Activated CD4-positive, alpha-beta memory T cell treated with anti-CD3 and anti-CD28 coated beads for 36 hours (primary cell): ENCODE data around the gene TEK. TPM values are rescaled to one million over a fixed set of nuclear protein-coding genes. Genes with fewer than 3 reads are reported as not detected.

ENCODE experiments used
- CTCF ChIA-PET: fragments of 350-600 bp; sonication (Branson Sonifier 250); formaldehyde crosslinking; loops from one replicate; lab custom pipeline; 2021; ENCODE audit warnings: antibody characterized with exemption, inconsistent platforms; lab: Charles Lee
- POLR2A ChIA-PET: fragments of 350-600 bp; sonication (Branson Sonifier 250); formaldehyde crosslinking; loops from one replicate; lab custom pipeline; 2021; ENCODE audit warnings: antibody characterized with exemption; lab: Charles Lee
- DNase-seq: peaks from one replicate; pipeline ENCODE4 v3.0.0-alpha.2; 2020
- H3K27ac Mint-ChIP-seq: one replicate; pipeline ENCODE4 v1.8.0; 2021; ENCODE audit warnings: mixed read lengths
- H3K27me3 Mint-ChIP-seq: one replicate; pipeline ENCODE4 v1.8.0; 2021; ENCODE audit warnings: mixed read lengths
- H3K36me3 Mint-ChIP-seq: one replicate; pipeline ENCODE4 v1.8.0; 2021; ENCODE audit warnings: mixed read lengths
- H3K4me1 Mint-ChIP-seq: one replicate; pipeline ENCODE4 v1.8.0; 2021; ENCODE audit warnings: low read depth, mixed read lengths
- H3K4me3 Mint-ChIP-seq: one replicate; pipeline ENCODE4 v1.8.0; 2021; ENCODE audit warnings: mild to moderate bottlenecking, mixed read lengths
- H3K9me3 Mint-ChIP-seq: one replicate; pipeline ENCODE4 v1.8.0; 2021; ENCODE audit warnings: mixed read lengths
- intact Hi-C: fragments of 100-400 bp; cut with micrococcal nuclease; formaldehyde crosslinking; loops from one replicate; pipeline ENCODE4 v1.15.1; 2023
- total RNA-seq, 2 experiments: library from RNA; stranded (reverse); gene quantifications; one replicate each; pipeline ENCODE4 v1.2.3, GENCODE V29; 2021

TEK gene
- total RNA-seq: not detected

DNA sequence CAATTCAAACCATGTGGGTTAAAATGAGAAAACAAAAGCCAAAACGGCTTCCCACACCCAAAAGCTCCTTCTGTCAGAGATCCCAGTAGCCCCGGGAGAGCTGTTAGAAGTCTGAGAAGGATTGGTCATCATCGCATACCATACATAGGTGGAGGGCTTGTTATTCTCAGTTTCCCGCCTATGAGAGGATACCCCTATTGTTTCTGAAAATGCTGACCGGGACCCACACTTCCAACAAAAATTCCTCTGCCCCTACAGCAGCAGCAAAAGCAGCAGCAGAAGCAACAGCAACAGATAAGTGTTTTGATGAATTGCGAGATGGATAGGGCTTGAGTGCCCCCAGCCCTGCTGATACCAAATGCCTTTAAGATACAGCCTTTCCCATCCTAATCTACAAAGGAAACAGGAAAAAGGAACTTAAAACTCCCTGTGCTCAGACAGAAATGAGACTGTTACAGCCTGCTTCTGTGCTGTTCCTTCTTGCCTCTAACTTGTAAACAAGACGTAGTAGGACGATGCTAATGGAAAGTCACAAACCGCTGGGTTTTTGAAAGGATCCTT lies at the start of gene TEK:
TEK (plus strand) TSS at position 245 of the 561 bp plus-strand sequence. CDS start 366 bp downstream, outside the sequence.
- no peak within 1 kb of the TSS for H3K4me3 Mint-ChIP-seq
- CTCF ChIA-PET: no interaction called here
- H3K36me3 Mint-ChIP-seq: no peaks in the 10 kb centered on the region
- intact Hi-C loops: no loop called here
- no peaks in the 10 kb centered on the region for H3K4me1 Mint-ChIP-seq
- H3K9me3 Mint-ChIP-seq: no peaks in the 10 kb centered on the region
- H3K27me3 Mint-ChIP-seq: peaks cover 3% of the 10 kb centered on the region
- H3K27ac Mint-ChIP-seq: no peak within 1 kb of the TSS
- no peak for DNase-seq
- POLR2A ChIA-PET: no interaction called here

DNA sequence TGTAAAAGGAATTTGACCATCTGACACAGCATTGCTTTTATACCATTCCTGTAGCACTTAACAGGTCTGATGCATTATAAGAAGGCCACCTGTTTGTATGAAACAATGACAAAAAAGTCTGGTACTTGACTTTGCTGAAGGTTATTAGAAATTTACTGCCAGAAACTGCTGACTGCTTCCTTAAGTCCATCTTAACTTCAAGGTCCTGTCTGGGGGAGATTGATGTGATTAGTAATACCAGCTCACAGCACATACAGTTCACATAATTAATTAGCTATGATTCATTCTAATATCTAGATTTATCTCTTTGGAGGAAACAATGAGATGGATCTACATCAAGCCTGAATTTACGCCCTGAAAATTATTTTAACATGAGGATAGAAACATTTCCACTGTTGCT lies 49.6 kb upstream of the TEK start:
- DNase-seq: no peak
- no peak overlapping the region for H3K4me3 Mint-ChIP-seq
- intact Hi-C loops: no loop called here
- POLR2A ChIA-PET: no interaction called here
- H3K9me3 Mint-ChIP-seq: no peaks in the 10 kb centered on the region
- peaks cover 9% of the 10 kb centered on the region for H3K36me3 Mint-ChIP-seq
- CTCF ChIA-PET: no interaction called here
- H3K4me1 Mint-ChIP-seq: no peaks in the 10 kb centered on the region
- no peak overlapping the region for H3K27ac Mint-ChIP-seq
- H3K27me3 Mint-ChIP-seq: no peaks in the 10 kb centered on the region

DNA sequence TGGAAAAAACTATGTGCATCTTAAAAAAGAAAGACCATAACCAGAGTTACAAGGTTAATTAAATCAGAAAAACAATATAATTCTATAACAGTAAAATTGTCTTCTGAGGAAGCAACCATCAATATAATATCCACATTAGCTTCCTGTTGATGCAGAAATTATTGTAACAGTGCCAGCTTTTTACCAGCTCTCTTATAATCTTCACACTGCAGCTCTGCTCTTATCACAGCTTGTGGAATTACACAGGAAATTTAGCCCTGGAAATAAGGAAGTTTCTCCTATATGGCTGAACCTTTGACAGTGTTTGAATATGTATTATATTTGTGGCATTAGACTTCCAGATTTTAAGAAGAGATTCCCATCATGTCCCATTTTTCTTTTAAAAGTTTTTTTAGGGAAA lies 49.1 kb upstream of the TEK start:
- Mint-ChIP-seq H3K27ac (no peak overlapping the region), H3K27me3 (no peaks in the 10 kb centered on the region), H3K4me1 (no peaks in the 10 kb centered on the region), H3K4me3 (no peak overlapping the region), H3K9me3 (no peaks in the 10 kb centered on the region), H3K36me3 (peaks cover 9% of the 10 kb centered on the region)
- ChIA-PET POLR2A (no interaction called here), CTCF (no interaction called here)
- intact Hi-C loops: no loop called here
- no peak for DNase-seq

DNA sequence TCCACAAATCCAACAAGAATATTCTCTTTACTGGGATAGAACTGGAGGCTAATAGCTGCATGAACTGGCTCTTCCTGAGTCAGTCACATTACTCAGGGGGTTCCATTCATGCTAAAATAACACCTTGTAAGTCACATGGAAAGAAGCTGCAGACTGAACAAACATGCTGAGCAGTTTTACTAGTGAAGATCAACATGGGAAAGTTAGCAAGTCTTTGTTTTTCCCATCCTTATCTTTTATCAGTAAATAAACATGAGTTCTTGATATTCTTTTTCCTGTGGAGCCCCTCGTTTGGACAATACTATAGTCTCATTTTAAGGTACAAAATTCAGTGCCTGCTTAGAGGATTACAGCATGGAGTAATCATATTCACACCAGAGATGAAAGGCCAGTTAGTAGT lies 43.7 kb upstream of the TEK start:
- peaks cover 4% of the 10 kb centered on the region for H3K36me3 Mint-ChIP-seq
- no peak overlapping the region for H3K4me3 Mint-ChIP-seq
- intact Hi-C loops: no loop called here
- DNase-seq: no peak
- no peak overlapping the region for H3K27ac Mint-ChIP-seq
- H3K4me1 Mint-ChIP-seq: no peaks in the 10 kb centered on the region
- ChIA-PET POLR2A (no interaction called here), CTCF (no interaction called here)
- H3K27me3 Mint-ChIP-seq: no peaks in the 10 kb centered on the region
- H3K9me3 Mint-ChIP-seq: no peaks in the 10 kb centered on the region

DNA sequence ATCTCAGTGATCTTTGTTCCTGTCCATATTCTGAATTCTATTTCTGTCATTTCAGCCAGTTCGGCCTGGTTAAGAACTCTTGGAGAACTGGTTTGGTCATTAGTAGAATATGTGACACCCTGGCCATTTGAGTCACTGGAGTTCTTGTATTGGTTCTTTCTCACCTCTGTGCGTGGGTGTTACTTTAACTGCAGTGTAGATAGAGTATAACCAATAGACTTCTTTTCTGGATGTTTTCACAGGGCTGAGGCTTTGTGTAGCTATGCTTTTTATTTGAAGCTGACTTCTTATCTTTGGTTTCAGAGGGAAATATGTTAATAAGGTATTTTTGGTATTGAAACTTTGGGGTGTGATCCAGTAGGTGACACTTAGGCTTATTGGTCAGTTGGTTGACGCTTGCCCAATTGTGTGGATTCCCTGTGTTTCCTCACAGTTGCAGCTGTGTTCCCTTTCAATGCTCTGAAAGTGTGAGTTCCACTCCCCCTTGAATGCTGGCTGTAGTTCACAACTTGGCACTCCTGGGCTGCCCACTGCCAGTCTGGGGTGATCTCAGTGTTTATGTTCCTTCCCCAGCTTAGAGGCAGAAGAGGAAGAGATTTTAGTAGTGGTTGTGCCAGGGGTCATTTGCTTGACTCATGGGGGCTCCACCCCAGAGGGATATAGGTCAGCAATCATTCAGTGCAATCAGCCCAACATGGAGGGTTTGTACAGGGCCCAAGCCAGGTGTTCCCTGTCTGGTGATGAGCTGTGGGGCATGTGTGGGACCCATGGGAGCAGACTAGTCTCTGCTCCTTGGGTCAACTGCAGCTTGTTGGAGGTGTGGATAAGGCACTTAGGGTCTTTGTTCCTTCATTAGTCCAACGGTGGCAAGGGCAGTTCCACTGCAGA lies 34.9 kb upstream of the TEK start:
- intact Hi-C loops: no loop called here
- CTCF ChIA-PET: interaction anchor here (1.2 kb wide), 1 partner anchor 31 kb away, joined by 3 read pairs; no protein-coding TSS in a partner anchor
- H3K9me3 Mint-ChIP-seq: no peaks in the 10 kb centered on the region

DNA sequence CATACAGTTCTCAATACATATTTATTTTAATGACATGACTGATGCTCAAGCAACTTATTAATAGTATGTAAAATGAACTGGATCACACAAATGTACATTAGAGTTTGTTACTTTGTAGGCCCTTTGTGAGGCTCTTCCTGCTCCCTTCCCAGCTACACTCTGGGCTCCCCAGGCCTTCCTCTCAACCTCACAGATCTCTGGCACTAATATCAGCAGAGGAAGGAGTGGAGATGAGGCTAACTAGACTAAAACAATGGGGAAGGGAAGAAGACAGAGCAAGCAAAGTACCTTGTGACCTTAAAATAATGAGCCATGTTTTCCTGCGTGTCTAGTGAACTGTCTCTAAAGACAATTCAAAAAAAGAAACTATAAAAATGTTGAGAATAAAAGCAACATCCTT lies 30.3 kb upstream of the TEK start:
- intact Hi-C loops: no loop called here
- peaks cover under 1% of the 10 kb centered on the region for H3K36me3 Mint-ChIP-seq
- ChIA-PET POLR2A (no interaction called here), CTCF (no interaction called here)
- H3K4me1 Mint-ChIP-seq: no peaks in the 10 kb centered on the region
- H3K4me3 Mint-ChIP-seq: no peak overlapping the region
- H3K27ac Mint-ChIP-seq: no peak overlapping the region
- H3K9me3 Mint-ChIP-seq: no peaks in the 10 kb centered on the region
- no peaks in the 10 kb centered on the region for H3K27me3 Mint-ChIP-seq
- DNase-seq: no peak

More for the DNA sequence above, 34.9 kb upstream of the TEK start:
- H3K4me1 Mint-ChIP-seq: no peaks in the 10 kb centered on the region
- H3K27me3 Mint-ChIP-seq: no peaks in the 10 kb centered on the region
- DNase-seq: no peak
- peaks cover 7% of the 10 kb centered on the region for H3K36me3 Mint-ChIP-seq
- H3K4me3 Mint-ChIP-seq: no peak overlapping the region
- no peak overlapping the region for H3K27ac Mint-ChIP-seq
- POLR2A ChIA-PET: no interaction called here

DNA sequence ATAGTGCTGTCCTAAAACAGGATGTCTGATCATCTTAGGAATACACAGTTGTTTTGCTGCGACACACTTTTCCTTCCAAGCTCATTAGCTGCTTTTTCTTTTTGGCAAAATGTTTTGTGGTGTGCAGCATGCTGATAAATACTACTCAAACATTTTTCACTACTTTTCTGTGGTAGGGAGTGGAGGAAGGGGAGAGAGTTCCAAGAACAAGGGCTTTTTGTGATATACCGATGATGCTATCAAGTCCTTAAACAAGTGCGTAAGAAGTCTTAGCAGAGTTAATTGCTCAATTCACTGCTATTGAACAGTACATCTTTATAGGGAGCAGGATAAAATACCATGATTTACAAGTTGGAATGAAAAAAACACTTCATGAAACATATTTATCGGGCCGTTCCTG lies 23.6 kb upstream of the TEK start:
- no peak overlapping the region for H3K27ac Mint-ChIP-seq
- H3K4me1 Mint-ChIP-seq: no peaks in the 10 kb centered on the region
- H3K36me3 Mint-ChIP-seq: no peaks in the 10 kb centered on the region
- H3K27me3 Mint-ChIP-seq: no peaks in the 10 kb centered on the region
- POLR2A ChIA-PET: no interaction called here
- H3K9me3 Mint-ChIP-seq: no peaks in the 10 kb centered on the region
- DNase-seq: no peak
- no peak overlapping the region for H3K4me3 Mint-ChIP-seq
- CTCF ChIA-PET: no interaction called here
- intact Hi-C loops: no loop called here

DNA sequence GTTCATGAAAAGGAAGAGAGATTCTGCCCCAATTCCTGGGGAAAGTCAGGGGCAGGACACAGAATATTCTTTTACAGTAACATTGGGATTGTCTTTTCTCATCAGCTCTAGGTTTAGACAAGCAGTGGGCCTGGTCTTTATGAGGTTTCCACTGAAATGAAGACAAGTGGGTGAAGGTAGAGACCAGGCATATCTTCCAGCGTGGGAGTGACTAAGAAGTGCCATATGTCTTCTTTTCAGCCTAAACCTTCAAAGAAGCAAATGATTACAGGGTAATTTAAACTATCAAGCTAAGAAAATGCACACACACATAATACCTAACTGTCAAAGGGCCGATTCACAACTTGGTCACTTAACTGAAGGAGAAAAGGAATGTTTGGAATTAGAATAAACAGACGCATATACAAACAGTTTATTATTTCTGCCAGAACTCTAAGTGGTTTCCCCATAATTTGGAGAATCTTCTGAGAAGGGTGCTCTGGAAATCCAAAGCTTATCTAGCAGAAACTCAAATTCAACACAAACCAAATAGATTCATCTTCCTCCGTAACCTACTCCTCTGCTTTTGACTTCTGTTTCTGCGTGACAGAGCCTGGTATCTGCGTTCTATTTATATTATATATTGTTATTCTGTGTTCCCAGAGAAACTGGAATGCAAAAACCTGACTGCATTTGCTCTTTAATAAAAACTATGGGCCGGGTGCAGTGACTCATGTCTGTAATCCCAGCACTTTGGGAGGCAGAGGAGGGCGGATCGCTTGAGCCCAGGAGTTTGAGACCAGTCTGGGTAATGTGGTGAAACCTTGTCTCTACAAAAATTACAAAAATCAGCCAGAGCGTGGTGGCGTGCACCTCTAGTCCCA lies 22.0 kb upstream of the TEK start:
- no peaks in the 10 kb centered on the region for H3K9me3 Mint-ChIP-seq
- no peak overlapping the region for H3K27ac Mint-ChIP-seq
- H3K36me3 Mint-ChIP-seq: no peaks in the 10 kb centered on the region
- ChIA-PET CTCF (no interaction called here), POLR2A (no interaction called here)
- H3K27me3 Mint-ChIP-seq: no peaks in the 10 kb centered on the region
- DNase-seq: no peak
- intact Hi-C loops: no loop called here
- no peak overlapping the region for H3K4me3 Mint-ChIP-seq
- no peaks in the 10 kb centered on the region for H3K4me1 Mint-ChIP-seq

DNA sequence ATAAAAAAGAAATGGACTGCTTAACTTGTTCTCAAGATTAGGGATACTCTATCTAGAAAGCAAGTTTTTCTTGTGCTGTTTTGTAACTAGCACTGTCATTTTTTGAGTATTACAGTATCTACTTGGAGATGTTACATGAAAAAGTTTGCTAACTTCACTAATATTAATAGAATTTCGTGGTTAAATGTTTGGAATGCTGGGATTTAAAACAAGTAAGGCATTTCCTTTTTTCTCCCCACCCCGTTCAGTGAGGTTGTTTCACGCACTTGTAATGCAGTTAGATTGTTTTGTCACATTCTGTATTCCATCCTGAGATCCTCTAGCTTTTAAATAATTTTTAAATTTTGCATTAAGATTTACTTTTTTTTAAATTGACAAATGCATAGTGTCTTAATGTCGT lies 20.0 kb upstream of the TEK start:
- CTCF ChIA-PET: no interaction called here
- POLR2A ChIA-PET: no interaction called here
- Mint-ChIP-seq H3K4me3 (no peak overlapping the region), H3K27ac (no peak overlapping the region), H3K4me1 (peaks cover 5% of the 10 kb centered on the region), H3K36me3 (no peaks in the 10 kb centered on the region), H3K9me3 (no peaks in the 10 kb centered on the region), H3K27me3 (peaks cover 6% of the 10 kb centered on the region)
- intact Hi-C loops: no loop called here
- DNase-seq: no peak

DNA sequence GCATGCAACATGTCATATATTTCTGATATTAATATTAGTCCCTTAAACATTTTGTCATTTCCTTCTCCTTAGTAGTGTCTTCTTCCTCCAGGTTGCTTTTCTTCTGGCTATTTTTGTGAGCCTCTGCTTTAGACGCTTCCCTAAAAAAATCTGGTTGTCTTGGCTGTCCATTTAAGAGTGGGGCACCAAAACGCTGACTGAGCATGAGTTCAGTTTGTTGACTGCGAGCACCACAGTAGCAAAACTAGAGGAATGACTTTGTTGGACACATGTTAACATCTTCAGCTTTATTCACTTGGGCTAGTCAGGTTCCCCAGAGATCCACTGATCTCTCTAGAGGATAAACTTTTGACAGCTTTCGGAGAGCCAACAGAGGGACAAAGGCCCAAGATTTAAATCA lies 19.3 kb upstream of the TEK start:
- Mint-ChIP-seq H3K36me3 (no peaks in the 10 kb centered on the region), H3K4me3 (no peak overlapping the region), H3K27ac (no peak overlapping the region), H3K4me1 (peaks cover 5% of the 10 kb centered on the region), H3K9me3 (no peaks in the 10 kb centered on the region), H3K27me3 (peaks cover 10% of the 10 kb centered on the region)
- intact Hi-C loops: no loop called here
- DNase-seq: no peak
- CTCF ChIA-PET: no interaction called here
- POLR2A ChIA-PET: no interaction called here

DNA sequence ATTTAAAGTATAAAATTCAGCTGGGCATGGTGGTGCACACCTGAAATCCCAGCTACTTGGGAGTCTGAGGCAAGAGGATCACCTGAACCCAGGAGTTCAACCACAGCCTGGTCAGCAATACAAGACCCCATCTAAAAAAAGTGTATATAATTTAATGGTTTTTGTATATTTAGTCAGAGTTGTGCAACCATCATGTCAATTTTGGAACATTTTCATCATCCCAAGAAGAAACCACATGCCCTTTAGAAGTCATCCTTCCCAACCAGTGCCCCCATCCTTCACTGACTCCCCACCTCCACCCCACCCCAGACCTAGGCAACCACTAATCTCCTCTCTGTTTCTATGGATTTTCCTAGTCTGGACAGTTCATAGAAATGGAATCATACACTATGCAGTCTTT lies 18.8 kb upstream of the TEK start:
- Mint-ChIP-seq H3K4me3 (no peak overlapping the region), H3K4me1 (peaks cover 5% of the 10 kb centered on the region), H3K36me3 (no peaks in the 10 kb centered on the region), H3K9me3 (no peaks in the 10 kb centered on the region), H3K27me3 (peaks cover 12% of the 10 kb centered on the region), H3K27ac (no peak overlapping the region)
- CTCF ChIA-PET: no interaction called here
- POLR2A ChIA-PET: no interaction called here
- DNase-seq: no peak
- intact Hi-C loops: no loop called here

DNA sequence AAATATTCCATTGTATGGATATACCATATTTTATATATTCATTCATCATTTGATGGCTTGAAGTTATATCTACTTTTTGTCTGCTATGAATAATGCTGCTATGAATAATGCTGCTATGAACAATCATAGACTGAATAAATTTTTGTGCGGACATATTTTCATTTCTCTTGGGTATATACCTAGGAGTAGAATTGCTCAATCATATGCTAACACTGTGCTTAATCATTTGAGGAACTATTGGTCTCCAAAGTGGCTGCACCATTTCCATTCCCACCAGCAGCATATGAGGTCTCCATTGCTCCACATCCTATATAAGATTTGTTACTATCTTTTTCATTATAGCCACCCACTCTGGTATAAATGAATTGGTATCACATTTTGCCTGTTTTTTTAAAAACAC lies 18.3 kb upstream of the TEK start:
- H3K27ac Mint-ChIP-seq: no peak overlapping the region
- intact Hi-C loops: no loop called here
- no peaks in the 10 kb centered on the region for H3K9me3 Mint-ChIP-seq
- H3K4me1 Mint-ChIP-seq: peaks cover 5% of the 10 kb centered on the region
- ChIA-PET POLR2A (no interaction called here), CTCF (no interaction called here)
- DNase-seq: no peak
- no peak overlapping the region for H3K4me3 Mint-ChIP-seq
- no peaks in the 10 kb centered on the region for H3K36me3 Mint-ChIP-seq
- H3K27me3 Mint-ChIP-seq: peaks cover 12% of the 10 kb centered on the region
